GM18861 (cell line): ENCODE data around the gene ZCWPW1.
"Not testable (repeated sequence)": the region's sequence is repeated elsewhere in the genome, so short reads cannot be mapped to it uniquely, and the experiment has no call there.

ENCODE experiments used
- ATAC-seq: cut with Tn5 transposase; IDR thresholded peaks from one replicate; pipeline ENCODE4 v1.9.1; 2021; ENCODE audit not compliant: unreplicated experiment

The ZCWPW1 gene

GRCh38 chr7:100356416-100357068, 72.0 kb downstream of the ZCWPW1 start:
- no peak for ATAC-seq

DNA sequence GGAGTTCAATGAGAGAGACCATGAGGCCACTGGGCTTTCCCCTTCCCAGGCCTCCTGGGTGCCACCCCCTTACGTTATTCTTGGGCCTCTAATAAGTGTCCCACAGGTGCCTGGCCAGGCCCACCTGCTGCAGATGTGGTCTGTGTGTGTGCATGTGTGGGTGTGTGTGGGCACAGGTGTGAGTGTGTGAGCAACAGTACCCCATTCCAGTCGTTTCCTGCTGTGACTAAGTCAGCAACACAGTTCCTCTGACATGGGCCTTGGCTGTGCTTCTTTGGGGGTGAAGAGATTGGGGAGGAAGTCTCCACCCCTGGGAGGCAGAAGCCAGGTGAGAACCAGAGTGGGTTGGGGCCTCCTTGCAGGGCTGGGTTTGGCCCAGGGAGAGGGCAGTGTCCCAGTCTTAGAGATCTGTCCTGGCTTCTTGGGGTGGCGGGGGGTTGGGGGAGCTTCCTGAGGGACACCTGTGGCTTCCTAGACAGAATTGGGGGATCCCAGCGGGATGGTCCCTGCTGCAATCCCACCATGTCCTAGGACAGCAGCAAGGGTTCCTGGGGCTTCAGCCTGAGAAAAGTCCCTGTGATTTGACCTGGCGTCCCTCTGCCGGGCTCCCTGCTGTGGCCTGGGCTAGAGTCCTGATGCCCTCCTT, 74.7 kb downstream of the ZCWPW1 start:
- ATAC-seq: no peak

- ATAC-seq: no peak
Measured at GRCh38 chr7:100352984-100353684, 75.4 kb downstream of the ZCWPW1 start.

- ATAC-seq: not testable (repeated sequence)
Measured at GRCh38 chr7:100352230-100352781, 76.2 kb downstream of the ZCWPW1 start.

DNA sequence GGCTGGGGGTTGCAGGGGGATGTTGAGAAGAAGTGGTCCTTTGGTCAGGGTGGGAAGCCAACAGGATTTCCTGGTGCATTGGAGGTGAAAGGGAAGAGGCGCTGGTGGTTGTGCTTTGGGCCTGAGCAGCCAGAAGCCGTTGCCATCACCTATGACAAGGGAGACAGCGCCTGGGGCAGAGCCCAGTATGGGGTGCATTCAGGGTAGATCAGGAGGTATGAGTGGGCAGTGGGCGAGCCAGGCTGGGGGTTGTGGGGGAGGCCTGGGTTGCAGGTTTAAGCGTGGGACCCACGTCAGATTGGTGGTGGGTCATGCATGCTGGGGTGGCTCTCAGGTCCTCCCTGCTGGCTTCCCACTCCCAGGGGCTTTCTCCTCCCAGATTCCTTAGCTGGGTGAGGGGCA, 76.8 kb downstream of the ZCWPW1 start:
- ATAC-seq: no peak
